Activated B cell treated with CpG ODN at 0.5 μM for 24 hours (primary cell): ENCODE data around the gene CSMD2. TPM values are rescaled to one million over a fixed set of nuclear protein-coding genes. Genes with fewer than 3 reads are reported as not detected.

Experiments
- ATAC-seq: fragments of 200-7000 bp; cut with Tn5 transposase; one replicate; pipeline ENCODE4 v1.10.0; 2021; ENCODE audit warnings: low read depth, mild to moderate bottlenecking, moderate library complexity
- CTCF ChIA-PET: fragments of 350-600 bp; sonication (Branson Sonifier 250); formaldehyde crosslinking; loops from one replicate; lab custom pipeline; 2021; ENCODE audit warnings: antibody characterized with exemption; lab: Charles Lee
- POLR2A ChIA-PET: fragments of 350-600 bp; sonication (Branson Sonifier 250); formaldehyde crosslinking; loops from one replicate; lab custom pipeline; 2021; ENCODE audit warnings: antibody characterized with exemption; lab: Charles Lee
- DNase-seq: peaks from one replicate; pipeline ENCODE4 v3.0.0; 2022
- H3K27ac Mint-ChIP-seq: one replicate; pipeline ENCODE4 v1.8.0; 2020; ENCODE audit warnings: mixed read lengths
- H3K27me3 Mint-ChIP-seq: one replicate; pipeline ENCODE4 v1.8.0; 2021; ENCODE audit warnings: mixed read lengths
- H3K36me3 Mint-ChIP-seq: one replicate; pipeline ENCODE4 v1.8.0; 2021; ENCODE audit warnings: low read depth, mixed read lengths
- H3K4me1 Mint-ChIP-seq: one replicate; pipeline ENCODE4 v1.8.0; 2021; ENCODE audit warnings: mixed read lengths
- H3K4me3 Mint-ChIP-seq: one replicate; pipeline ENCODE4 v1.8.0; 2020; ENCODE audit warnings: mild to moderate bottlenecking, mixed read lengths
- H3K9me3 Mint-ChIP-seq: one replicate; pipeline ENCODE4 v1.8.0; 2020; ENCODE audit warnings: mixed read lengths
- CTCF ChIP-seq: fragments of 200-600 bp; IDR thresholded peaks from one replicate; pipeline ENCODE4 v1.8.0; 2022; ENCODE audit warnings: antibody characterized with exemption, mild to moderate bottlenecking
- intact Hi-C: fragments of 100-400 bp; cut with micrococcal nuclease; formaldehyde crosslinking; loops from one replicate; pipeline ENCODE4 v1.15.1; 2024
- total RNA-seq: library from RNA; stranded (reverse); gene quantifications from 2 replicates; pipeline ENCODE4 v1.2.3, GENCODE V29; 2022

The CSMD2 gene
- total RNA-seq, 1 donor from 2014 or later: not detected

- peaks cover 2% of the 10 kb centered on the region for H3K27me3 Mint-ChIP-seq
- no peaks in the 10 kb centered on the region for H3K4me1 Mint-ChIP-seq
- intact Hi-C loops: no loop called here
- POLR2A ChIA-PET: no interaction called here
- ATAC-seq: no peak
- no peaks in the 10 kb centered on the region for H3K9me3 Mint-ChIP-seq
- TF ChIP-seq CTCF: no peak
- CTCF ChIA-PET: no interaction called here
- H3K36me3 Mint-ChIP-seq: no peaks in the 10 kb centered on the region
- no peak overlapping the region for H3K27ac Mint-ChIP-seq
- no peak overlapping the region for H3K4me3 Mint-ChIP-seq
- DNase-seq: no peak
These were observed 193.9 kb downstream of the CSMD2 start for GRCh38 chr1:33971018-33971710.

- H3K36me3 Mint-ChIP-seq: no peaks in the 10 kb centered on the region
- no peak overlapping the region for H3K4me3 Mint-ChIP-seq
- no peak overlapping the region for H3K27ac Mint-ChIP-seq
- H3K27me3 Mint-ChIP-seq: peaks cover 2% of the 10 kb centered on the region
- ChIA-PET CTCF (no interaction called here), POLR2A (no interaction called here)
- H3K4me1 Mint-ChIP-seq: no peaks in the 10 kb centered on the region
- DNase-seq (no peak), ATAC-seq (no peak)
- no peaks in the 10 kb centered on the region for H3K9me3 Mint-ChIP-seq
- TF ChIP-seq CTCF: no peak
- intact Hi-C loops: no loop called here
These were observed 194.7 kb downstream of the CSMD2 start for GRCh38 chr1:33970148-33970825.

- H3K27me3 Mint-ChIP-seq: peaks cover 7% of the 10 kb centered on the region
- CTCF ChIA-PET: no interaction called here
- intact Hi-C loops: no loop called here
- no peak overlapping the region for H3K4me3 Mint-ChIP-seq
- DNase-seq (no peak), ATAC-seq (no peak)
- POLR2A ChIA-PET: no interaction called here
- no peak for TF ChIP-seq CTCF
- no peaks in the 10 kb centered on the region for H3K36me3 Mint-ChIP-seq
- H3K4me1 Mint-ChIP-seq: no peaks in the 10 kb centered on the region
- peaks cover 2% of the 10 kb centered on the region for H3K9me3 Mint-ChIP-seq
- no peak overlapping the region for H3K27ac Mint-ChIP-seq
These were observed 198.5 kb downstream of the CSMD2 start for GRCh38 chr1:33966346-33967141.

GRCh38 chr1:33965086-33965485 is 199.9 kb downstream of the CSMD2 start:
- ChIA-PET POLR2A (no interaction called here), CTCF (no interaction called here)
- Mint-ChIP-seq H3K4me1 (no peaks in the 10 kb centered on the region), H3K27me3 (peaks cover 5% of the 10 kb centered on the region), H3K4me3 (no peak overlapping the region), H3K9me3 (peaks cover 2% of the 10 kb centered on the region), H3K27ac (no peak overlapping the region), H3K36me3 (no peaks in the 10 kb centered on the region)
- DNase-seq (no peak), ATAC-seq (no peak)
- TF ChIP-seq CTCF: no peak
- intact Hi-C loops: no loop called here

GRCh38 chr1:33962061-33962460 is 203.0 kb downstream of the CSMD2 start:
- no peak for TF ChIP-seq CTCF
- peaks cover 2% of the 10 kb centered on the region for H3K9me3 Mint-ChIP-seq
- POLR2A ChIA-PET: no interaction called here

More at GRCh38 chr1:33962061-33962460, 203.0 kb downstream of the CSMD2 start:
- ATAC-seq (no peak), DNase-seq (no peak)
- peaks cover 5% of the 10 kb centered on the region for H3K27me3 Mint-ChIP-seq
- intact Hi-C loops: no loop called here
- no peak overlapping the region for H3K4me3 Mint-ChIP-seq
- H3K36me3 Mint-ChIP-seq: no peaks in the 10 kb centered on the region
- no peaks in the 10 kb centered on the region for H3K4me1 Mint-ChIP-seq
- H3K27ac Mint-ChIP-seq: no peak overlapping the region
- CTCF ChIA-PET: no interaction called here
